HG03460 (cell line): ENCODE results near the gene KIF18B.

Experiments used
- ATAC-seq: cut with Tn5 transposase; IDR thresholded peaks from one replicate; pipeline ENCODE4 v1.9.1; 2021; ENCODE audit not compliant: unreplicated experiment

KIF18B gene

GRCh38 chr17:44919885-44920564 is 27.5 kb downstream of the KIF18B start:
- ATAC-seq, result no peak

DNA sequence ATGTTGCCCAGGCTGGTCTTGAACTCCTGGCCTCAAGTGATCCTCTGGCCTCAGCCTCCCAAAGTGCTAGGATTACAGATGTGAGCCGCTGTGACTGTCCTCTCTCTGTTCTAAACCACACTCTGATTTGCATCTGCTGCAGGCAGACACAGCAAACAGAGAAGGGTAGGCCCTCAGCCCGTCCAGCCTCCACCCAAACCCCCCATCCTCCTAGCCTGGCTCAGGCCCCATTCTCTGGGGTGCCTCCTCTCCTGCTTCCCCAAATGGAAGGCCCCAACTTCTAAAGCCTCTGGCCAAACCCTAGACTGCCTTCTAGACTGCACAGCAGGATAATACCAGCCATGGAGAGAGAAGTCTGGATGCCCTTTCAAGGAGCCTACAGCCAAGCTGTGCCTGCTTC is 28.2 kb downstream of the KIF18B start:
- no peak for ATAC-seq

GRCh38 chr17:44918006-44918405 is 29.6 kb downstream of the KIF18B start:
- no peak for ATAC-seq

DNA sequence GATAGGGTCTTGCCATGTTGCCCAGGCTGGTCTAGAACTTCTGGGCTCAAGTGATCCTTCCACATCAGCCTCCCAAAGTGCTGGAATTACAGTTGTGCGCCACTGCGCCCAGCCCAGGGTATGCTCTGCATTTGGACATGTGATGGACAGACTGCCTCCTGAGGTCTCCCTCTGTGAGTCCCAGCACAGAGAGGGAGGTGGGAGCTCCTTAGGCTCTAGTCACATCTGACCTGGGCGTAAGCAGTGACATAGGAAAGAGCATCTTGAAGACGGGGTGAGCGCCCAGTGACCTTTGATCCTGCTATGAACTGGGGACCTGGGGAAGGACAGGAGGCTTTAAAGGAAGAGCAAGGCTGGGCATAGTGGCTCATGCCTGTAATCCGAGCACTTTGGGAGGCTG is 30.1 kb downstream of the KIF18B start:
- no peak for ATAC-seq

- ATAC-seq, result no peak
Observed at GRCh38 chr17:44916781-44917241, 30.8 kb downstream of the KIF18B start.

DNA sequence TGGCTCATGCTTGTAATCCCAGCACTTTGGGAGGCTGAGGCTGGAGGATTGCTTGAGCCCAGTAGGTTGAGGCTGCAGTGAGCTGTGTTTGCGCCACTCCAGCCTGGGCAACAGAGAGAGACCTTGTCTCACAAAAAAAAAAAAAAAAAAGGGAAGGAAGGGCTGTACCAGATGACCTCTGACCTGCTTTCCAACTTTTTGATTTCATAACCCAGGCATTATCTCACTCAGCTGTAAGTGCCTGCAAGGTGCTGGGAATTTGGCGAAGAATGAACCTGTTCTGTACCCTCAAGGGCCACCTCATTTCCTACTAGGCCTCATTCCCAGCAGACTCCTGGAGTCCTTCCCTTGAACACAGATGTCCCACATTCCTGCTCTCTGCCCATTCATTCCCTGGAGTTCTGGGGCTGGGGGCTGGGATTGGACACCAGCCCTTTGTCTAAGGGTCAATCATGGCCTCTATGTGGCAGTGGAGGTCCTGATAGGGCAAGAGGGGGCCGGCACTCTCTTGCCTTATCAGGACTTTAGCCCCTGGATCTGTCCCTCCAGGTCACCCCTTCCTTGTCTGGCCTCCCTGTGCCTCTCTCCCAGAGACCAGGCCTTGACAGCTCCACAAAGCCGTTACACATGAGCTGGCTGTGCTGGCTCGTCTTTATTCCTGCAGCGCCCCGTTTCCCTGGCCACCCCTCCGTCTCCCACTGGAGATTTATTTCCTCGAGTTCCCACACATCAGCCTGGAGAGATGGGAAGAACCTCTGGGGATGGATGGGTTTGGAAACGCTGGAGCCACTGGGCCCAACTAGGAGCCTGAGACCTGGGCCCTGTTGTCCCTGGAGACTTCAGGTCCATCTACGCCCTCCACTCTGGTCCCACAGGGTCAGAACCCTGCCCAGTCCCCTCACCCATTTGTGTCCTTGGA is 31.5 kb downstream of the KIF18B start:
- no peak for ATAC-seq

DNA sequence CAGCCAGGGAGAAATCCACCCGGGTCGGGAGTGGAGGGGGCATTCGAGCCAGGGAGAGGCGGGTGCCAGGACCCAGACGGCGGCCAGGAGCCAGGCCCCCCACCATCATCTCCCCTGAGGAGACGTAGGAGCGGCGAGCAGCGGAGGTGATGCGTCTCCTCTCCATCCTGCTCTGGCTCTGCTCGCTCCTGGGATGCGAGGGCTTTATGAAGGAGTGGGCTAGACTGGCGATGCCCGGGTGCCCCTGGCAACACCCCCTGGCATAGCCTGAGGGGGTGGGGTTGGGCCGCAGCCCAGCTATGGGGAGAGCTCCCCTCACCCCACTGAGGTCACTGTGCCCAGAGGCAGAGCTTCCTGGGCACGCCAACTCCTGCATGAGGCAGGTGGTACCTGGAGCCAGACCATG is 32.2 kb downstream of the KIF18B start, which contains the start of gene GFAP:
TSS of gene GFAP (minus strand) at position 180 of the 406 bp plus-strand sequence. CDS start at position 166, 14 bp downstream.
- no peak for ATAC-seq

DNA sequence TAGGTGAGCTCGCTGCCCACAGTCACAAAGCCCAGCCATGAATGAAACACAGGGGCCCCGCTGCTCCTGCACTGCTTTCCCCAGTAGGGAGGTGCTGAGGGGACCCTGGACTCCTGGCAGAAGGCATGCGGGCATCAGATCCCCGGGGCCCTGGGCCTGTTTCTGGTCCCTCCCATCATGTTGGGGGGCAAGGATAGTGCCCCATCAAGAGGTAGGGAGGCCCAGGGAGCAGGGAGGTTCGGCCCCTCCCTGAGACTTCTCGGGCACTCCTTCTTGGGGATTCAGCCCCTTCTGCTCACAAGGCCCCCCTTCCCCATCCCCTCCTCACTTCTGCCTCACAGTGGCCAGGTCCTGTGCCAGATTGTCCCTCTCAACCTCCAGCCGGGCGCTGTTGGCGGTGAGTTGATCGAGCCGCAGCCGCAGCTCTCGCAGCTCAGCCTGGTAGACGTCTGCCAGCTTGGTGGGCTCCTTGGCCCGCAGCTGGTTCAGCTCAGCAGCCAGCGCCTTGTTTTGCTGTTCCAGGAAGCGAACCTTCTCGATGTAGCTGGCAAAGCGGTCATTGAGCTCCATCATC is 32.8 kb downstream of the KIF18B start:
- ATAC-seq, result no peak

DNA sequence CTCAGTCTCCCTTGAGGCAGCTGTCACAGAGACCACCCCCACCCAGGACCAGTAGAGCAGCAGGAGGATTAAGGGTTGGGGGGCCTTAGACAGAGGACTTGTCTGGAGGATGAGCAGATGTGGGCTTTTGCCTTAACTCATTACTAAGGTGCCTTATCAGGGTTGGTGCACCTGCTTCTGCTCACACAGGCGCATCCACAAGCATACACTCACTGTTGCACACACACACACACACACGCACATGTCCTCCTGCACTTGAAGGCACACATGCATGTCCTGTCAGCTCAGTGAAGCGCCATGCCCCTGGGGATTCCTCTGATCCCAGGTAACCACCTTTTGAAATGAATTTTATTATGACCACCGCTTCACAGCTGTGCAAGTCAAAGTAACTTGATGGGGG is 33.4 kb downstream of the KIF18B start:
- ATAC-seq, result no peak

GRCh38 chr17:44913676-44914075 is 33.9 kb downstream of the KIF18B start:
- no peak for ATAC-seq

GRCh38 chr17:44912763-44913544 is 34.6 kb downstream of the KIF18B start:
- ATAC-seq, result no peak

DNA sequence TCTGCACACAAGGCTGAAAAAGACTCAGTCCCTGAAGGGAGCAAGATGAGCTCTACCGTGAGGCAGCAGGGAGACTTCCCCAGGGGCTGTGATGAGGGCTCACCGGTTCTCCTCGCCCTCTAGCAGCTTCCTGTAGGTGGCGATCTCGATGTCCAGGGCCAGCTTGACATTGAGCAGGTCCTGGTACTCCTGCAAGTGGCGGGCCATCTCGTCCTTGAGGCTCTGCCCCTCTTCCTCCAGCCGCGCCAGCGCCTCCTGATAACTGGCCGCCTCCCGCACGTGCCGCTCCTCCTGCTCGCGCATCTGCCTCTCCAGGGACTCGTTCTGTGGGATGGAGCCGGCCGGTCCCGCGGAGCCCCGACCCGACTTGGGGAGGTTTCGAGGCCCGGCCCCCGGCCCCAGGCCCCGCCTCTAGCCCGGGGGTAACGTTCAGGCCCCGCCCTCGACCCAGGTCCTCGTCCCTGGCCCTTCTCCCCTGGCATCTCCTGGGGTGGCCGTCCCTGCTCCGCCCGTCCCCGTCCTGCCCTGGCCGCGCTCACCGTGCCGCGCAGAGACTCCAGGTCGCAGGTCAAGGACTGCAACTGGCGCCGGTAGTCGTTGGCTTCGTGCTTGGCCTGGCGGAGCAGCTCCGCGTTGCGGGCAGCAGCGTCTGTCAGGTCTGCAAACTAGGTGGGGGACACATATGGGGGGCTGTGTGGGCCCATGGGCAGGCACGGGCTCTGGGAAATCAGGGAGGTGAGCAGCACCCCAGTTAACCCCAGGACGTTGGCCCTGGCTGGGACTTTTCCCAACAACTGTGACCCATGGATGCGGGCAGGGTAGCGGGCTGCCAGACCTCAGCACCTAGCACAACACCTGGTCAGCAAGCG is 36.2 kb downstream of the KIF18B start:
- no peak for ATAC-seq

DNA sequence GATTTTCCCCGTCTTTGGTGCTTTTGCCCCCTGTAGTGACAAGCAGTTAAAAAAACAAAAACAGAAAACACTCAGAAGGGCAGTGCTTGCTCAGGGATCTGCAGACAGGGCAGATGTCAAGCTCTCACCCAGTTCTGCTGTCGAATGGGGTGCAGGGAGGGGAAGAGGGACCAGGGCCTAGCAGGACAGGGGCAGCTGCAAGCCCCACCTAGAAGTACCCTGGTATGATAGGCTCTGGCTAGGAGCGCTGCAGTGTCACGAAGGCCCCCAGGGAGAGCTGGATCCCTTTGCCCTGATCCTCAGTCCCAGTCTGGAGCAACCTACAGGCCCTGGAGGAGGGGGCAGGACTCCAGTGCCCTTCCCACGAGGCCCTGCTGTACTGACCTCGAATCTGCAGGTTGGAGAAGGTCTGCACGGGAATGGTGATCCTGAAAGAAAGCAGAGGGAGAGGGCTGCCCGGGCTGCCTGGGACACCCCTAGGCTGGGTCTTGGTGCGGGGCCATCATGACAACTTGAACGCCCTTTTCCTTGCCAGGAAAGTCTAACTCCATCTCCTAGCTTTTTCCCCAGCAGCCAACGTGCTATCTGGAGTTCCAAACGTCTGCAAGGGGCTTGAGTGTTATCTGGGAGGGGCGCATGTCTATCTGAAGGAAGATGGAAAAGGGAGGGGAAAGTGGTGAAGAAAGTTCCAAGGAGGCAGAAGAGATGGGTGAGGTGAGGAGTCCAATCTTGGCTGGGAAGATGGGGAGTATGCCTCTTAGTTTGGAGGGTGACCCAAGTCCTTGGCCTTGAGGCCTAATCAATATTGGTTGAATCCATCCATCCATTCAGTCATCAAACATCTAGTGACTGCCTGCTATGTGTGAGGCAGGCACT is 37.1 kb downstream of the KIF18B start:
- no peak for ATAC-seq

GRCh38 chr17:44909681-44910144 is 37.9 kb downstream of the KIF18B start:
- ATAC-seq, result no peak

DNA sequence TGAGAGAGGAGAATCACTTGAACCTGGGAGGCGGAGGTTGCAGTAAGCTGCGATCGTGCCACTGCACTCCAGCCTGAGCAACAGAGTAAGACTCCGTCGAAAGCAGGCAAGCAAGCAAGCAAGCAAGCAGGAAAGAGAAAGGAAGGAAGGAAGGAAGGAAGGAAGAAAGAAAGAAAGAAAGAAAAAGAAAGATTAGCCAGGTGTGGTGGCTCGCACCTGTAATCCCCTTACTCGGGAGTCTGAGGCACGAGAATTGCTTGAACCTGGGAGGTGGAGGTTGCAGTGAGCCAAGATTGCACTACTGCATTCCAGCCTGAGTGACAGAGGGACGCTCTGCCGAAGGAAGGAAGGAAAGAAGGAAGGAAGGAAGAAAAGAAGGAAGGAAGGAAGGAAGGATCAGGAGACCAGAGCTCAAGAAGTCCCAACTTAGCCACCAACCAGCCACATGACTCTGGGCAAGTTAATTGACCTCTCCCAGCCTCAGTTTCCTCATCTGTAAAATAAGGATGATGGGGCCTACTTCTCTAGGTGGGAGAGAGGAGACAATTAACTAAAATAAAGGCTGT is 38.7 kb downstream of the KIF18B start:
- ATAC-seq, result no peak

- no peak for ATAC-seq
Observed at GRCh38 chr17:44907729-44908470, 39.7 kb downstream of the KIF18B start.

GRCh38 chr17:44906763-44907728 is 40.5 kb downstream of the KIF18B start:
- ATAC-seq, result no peak
